GM18870 (cell line): Measurements from ENCODE around the gene SPHK1.
"Not testable (repeated sequence)": the region's sequence is repeated elsewhere in the genome, so short reads cannot be mapped to it uniquely, and the experiment has no call there.

Source experiments
- ATAC-seq: cut with Tn5 transposase; IDR thresholded peaks from one replicate; pipeline ENCODE4 v1.9.1; 2021; ENCODE audit warnings: moderate library complexity; ENCODE audit not compliant: unreplicated experiment

SPHK1 gene, protein sequence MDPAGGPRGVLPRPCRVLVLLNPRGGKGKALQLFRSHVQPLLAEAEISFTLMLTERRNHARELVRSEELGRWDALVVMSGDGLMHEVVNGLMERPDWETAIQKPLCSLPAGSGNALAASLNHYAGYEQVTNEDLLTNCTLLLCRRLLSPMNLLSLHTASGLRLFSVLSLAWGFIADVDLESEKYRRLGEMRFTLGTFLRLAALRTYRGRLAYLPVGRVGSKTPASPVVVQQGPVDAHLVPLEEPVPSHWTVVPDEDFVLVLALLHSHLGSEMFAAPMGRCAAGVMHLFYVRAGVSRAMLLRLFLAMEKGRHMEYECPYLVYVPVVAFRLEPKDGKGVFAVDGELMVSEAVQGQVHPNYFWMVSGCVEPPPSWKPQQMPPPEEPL

DNA sequence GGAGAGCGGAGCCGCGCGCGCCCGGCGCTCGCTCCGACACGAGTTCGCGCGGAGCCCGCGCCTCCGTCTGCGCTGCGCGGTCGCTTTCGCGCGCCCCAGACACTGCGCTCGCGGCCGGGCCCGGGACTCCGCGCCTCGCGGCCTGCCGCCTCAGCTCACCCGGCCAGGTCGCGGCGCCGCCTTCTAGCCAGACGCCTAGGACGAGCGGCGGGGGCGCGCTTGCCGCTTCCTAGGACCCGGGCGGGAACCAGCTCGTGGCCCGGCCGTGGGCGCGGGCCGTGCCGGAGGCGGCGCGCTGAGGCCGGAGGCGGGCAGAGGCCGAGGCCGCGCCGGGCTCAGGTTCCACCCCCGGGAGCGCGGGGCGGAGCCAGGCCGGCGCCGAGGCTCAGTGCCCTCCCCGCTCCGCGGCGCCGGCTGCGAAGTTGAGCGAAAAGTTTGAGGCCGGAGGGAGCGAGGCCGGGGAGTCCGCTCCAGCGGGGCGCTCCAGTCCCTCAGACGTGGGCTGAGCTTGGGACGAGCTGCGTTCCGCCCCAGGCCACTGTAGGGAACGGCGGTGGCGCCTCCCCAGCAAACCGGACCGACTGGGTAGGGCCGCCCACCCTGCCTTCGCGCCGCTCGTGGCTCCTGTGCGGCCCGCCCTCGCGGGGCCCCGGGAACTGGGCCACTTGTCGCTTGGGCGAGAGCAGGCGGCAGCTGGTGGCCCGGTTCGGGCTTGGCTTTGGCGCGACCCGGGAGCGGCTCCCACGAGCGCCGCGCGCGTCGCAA, at the start of gene SPHK1:
SPHK1 (plus strand) TSS at position 388 of the 765 bp plus-strand sequence. CDS start 1,036 bp downstream, outside the sequence.
- ATAC-seq: no peak

DNA sequence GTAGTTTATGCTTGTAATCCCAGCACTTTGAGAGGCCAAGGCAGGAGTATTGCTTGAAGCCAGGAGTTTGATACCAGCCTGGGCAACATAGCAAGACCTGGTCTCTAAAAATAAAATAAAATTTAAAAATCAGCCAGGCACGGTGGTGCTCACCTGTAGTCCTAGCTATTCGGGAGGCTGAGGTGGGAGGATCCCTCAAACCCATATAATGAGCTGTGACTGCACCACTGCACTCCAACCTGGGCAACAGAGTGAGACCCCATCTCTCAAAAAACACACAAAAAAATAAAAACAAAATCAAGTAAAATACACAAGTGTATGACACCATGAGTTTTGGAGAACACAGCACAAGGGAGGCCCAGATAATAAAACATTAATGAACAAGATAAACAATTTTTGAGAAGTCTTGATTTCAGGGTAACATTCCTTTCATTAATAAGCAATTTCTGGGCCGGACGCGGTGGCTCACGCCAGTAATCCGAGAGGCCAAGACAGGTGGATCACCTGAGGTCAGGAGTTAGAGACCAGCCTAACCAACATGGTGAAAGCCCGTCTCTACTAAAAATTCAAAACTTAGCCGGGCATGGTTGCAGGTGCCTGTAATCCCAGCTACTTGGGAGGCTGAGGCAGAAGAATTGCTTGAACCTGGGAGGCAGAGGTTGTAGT, 48.6 kb upstream of the SPHK1 start:
- ATAC-seq: no peak

GRCh38 chr17:76336756-76337412, 47.5 kb upstream of the SPHK1 start:
- no peak for ATAC-seq

DNA sequence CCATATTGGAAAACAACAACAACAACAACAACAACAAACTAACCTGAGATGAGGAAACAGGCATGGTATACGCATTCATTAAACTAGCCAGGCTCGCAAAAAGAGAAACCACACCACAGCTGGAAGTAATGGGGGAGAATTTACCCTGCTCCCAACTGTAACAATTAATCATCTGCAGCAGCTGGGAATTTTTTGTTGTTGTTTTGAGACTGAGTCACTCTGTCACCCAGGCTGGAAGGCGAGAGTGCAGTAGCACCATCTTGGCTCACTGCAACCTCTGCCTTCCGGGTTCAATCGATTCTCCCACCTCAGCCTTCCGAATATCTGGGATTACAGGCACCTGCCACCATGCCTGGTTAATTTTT, 47.0 kb upstream of the SPHK1 start:
- no peak for ATAC-seq

GRCh38 chr17:76341301-76341700, 43.1 kb upstream of the SPHK1 start:
- no peak for ATAC-seq

- ATAC-seq: no peak
Measured at GRCh38 chr17:76343106-76343505, 41.3 kb upstream of the SPHK1 start.

DNA sequence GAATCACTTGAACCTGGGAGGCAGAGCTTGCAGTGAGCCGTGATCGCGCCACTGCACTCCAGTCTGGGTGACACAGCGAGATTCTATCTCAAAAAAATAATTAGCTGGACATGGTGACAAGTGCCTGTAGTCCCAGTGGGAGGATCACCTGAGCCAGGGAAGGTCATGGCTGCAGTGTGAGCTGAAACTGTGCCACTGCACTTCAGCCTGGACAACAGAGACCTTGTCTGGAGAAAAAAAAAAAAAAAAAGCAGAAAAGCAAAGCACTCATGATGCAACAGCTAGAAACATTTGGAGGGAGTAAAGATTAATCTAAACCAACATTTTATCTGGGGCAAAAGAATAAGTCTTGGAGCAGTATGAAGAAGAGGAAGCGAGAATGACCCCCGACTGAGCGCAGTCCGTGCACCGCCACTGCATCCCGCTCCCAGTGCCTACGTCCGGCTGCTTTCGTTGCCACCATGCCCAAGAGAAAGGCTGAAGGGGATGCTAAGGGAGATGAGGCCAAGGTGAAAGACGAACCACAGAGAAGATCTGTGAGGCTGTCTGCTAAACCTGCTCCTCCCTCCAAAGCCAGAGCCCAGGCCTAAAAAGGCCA, 38.9 kb upstream of the SPHK1 start:
- no peak for ATAC-seq

DNA sequence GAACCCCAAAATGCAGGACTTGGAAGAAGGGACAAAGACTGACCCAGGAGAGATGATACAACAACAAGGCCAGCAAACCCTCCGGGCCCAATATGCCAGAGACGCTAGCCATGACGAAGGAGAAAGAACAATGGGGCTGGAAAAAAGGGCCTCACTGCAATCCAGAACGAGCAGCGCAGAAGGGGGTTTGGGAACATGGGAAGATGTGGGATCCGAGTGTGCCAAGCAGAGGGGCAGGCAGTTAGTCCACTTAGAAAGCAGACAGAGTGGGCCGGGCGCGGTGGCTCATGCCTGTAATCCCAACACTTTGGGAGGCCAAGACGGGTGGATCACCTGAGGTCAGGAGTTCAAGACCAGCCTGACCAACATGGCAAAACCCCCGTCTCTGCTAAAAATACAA, 37.5 kb upstream of the SPHK1 start:
- ATAC-seq: not testable (repeated sequence)

DNA sequence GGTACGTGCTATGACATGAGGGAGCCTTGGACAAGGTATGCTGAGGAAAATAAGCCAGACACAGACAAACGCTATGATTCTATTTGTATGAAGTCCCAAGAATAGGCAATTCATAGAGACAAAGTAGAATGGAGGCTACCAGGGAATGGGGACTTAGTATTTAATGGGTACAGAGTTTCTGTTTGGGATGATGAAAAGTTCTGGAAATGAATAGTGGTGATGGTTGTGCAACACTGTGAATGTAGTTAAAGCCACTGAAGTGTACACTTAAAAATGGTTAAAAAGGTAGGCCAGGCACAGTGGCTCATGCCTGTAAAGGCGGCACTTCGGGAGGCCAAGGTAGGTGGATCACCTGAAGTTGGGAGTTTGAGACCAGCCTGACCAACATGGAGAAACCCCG, 33.9 kb upstream of the SPHK1 start:
- no peak for ATAC-seq

DNA sequence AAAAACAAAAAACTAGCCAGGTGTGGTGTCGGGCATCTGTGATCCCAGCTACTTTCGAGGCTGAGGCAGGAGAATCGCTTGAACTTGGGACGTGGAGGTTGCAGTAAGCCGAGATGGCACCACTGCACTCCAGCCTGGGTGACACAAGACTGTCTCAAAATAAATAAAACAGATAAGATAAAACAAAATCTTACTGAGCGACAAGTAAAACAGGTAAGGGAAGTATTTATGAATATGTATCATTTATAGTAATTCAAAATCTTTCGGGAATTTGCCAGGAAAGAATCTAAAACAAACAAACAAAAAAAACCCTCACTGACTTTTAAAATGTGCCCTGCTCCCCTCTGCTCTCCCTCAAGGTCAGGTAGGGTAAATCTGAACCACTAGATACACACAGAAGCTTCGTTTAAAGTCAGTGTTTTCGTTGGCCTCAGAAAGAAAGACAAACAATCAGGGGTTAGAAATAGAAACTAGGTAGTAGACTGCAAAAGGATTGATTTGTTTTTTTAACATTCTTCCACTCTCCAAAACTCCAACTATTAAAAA, 32.8 kb upstream of the SPHK1 start:
- no peak for ATAC-seq

GRCh38 chr17:76353004-76353598, 31.3 kb upstream of the SPHK1 start:
- no peak for ATAC-seq

GRCh38 chr17:76353599-76354316, 30.7 kb upstream of the SPHK1 start, which contains the start of gene PRPSAP1:
Gene PRPSAP1, minus strand, starts transcription at chr17:76353916. Its CDS starts 213 bp downstream, at chr17:76353703.
- ATAC-seq: peak; percentile 82

GRCh38 chr17:76354317-76354729, 30.1 kb upstream of the SPHK1 start:
- peak; percentile 15 for ATAC-seq

DNA sequence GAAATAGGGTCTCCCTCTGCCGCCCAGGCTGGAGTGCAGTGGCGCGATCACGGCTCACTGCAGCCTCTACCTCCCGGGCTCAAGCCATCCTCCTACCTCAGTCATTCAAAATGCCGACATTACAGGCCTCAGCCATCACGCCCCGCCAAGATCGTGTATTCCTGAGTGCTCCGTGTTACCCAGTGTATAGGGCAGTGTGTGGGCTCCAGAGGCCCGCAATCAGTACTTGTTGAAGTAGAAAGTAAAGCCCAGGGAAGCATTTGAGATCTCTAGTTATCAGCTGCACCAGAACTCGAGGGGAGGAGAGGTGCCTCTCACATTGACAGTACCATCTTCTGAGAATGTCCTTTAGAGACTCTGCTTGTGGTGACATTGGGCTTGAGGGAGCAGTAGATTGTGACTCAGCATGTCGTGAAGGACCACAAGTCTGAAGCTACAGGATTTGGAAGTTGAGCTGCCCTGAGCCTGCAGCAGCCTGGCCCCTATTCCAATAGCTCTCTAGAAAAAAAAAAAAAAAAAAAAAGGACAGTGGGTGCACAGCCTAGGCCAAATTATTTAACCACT, 29.6 kb upstream of the SPHK1 start:
- ATAC-seq: no peak

- ATAC-seq: no peak
Measured at GRCh38 chr17:76356803-76357456, 27.5 kb upstream of the SPHK1 start.

GRCh38 chr17:76357597-76358158, 26.7 kb upstream of the SPHK1 start:
- ATAC-seq: no peak

GRCh38 chr17:76359375-76359774, 25.0 kb upstream of the SPHK1 start:
- ATAC-seq: no peak

DNA sequence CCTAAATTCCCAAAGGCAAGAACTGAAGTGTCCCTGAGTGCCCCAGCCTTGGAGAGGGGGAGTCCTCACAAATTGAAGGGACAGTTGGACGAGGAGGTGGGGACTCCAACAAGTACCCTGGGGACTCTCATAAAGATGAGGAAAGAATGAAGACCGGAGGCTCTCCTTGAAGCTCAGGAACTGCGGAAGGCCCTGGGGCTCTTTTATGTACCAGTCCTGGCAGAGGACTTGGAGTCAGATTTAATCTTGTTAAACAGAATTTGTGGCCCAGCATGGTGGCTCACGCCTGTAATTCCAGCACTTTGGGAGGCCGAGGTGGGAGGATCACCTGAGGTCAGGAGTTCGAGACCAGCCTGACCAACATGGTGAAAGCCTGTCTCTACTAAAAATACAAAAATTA, 24.6 kb upstream of the SPHK1 start:
- ATAC-seq: not testable (repeated sequence)
